NCI-H2107 treated with DMSO at 0.1 percent for 48 hours (cell line): Measurements from ENCODE around the gene RGS12.
A peak's percentile ranks its signal among the peaks of the same experiment; 100 is the strongest.

Experiments used
- DNase-seq: peaks from one replicate; lab custom pipeline; 2025; ENCODE audit not compliant: unreplicated experiment; lab: John Stamatoyannopoulos, UW

The RGS12 gene

DNA sequence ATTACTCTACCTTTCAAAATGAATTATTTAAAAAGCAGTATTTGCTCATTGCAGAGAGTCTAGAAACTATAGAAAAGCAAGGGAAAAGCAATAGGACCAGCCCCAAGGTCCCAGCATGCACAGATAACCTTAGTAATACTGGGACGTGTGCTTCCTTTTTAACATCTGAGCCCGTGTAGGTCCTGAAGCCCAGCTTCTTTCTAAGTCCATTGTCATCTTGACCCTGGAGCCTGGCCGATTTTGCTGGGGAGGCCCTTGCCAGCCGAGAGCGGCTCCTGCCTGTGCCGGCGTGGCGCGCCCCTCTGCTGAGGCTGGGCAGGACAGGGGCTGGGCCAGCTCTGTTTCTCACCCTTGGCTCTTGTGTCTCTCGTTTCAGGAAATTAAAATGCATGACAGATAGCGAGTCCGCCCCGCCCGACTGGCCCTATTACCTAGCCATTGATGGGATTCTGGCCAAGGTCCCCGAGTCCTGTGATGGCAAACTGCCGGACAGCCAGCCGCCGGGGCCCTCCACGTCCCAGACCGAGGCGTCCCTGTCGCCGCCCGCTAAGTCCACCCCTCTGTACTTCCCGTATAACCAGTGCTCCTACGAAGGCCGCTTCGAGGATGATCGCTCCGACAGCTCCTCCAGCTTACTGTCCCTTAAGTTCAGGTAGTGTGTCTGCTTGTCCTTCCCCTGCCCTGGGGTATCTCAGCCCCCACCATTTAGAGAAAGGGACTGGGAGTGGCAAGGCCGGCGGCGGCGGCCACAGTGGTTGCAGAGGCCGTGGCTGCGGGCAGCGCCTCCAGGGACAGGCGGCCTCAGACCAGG is 39.8 kb upstream of the RGS12 start:
- DNase-seq = no peak

- no peak for DNase-seq
Observed at GRCh38 chr4:3253808-3254207, 39.0 kb upstream of the RGS12 start.

DNA sequence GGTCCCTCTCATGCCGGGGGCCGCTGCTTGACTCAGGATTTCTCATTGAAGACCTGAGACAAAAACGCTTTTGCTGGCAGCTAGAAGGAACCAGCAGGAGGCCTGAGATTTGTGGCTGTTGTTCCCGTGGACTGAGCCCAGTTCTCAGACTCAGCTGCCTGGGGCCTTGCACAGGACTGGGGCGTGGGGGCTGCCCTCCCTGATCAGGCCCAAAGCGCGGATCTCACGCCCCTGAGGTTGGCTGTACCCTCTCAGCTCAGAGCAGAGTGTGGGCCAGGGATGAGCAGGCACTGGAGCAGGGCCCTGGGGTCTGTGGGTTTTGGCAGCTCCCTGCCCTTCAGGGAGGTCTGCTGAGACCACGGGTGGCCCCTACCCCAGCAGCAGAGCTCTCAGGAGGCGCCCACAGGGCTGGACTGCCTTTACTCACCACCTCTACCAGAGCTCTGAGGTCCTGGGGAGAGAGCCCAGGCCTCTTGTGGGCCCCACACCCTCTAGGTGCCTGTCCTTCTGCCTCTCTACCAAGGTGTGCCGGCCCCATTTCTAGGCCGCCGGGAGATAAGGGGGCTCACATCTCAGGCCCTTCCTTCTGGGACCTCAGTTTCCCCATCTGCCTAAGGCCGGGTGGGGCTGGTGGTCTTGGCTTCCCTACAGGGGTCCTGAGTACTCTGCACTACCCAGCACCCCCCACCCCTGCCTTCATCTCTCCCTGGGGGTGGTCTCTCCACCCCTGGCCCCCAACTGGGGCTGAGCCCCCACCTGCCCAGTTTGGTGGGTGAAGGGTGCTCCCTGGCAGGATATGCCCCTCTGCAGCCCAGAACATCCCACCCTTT is 38.3 kb upstream of the RGS12 start:
- DNase-seq = no peak

DNA sequence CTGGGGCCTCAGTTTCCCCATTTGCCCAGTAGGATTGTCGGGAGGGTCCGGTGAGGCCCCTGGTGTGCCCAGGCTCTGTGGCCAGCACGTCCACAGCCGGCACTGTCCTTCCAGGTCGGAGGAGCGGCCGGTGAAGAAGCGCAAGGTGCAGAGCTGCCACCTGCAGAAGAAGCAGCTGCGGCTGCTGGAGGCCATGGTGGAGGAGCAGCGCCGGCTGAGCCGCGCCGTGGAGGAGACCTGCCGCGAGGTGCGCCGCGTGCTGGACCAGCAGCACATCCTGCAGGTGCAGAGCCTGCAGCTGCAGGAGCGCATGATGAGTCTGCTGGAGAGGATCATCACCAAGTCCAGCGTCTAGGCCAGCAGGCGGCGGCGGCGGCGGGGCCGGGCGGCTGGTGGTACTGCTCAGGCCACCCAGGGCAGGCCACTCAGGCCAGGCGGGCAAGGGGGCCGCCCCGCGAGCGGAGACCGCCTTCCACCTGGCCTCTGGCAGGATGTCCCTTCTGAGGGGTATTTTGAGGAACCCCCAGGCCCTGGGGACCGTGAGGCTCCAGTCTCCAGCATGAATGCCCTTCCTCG is 37.1 kb upstream of the RGS12 start:
- no peak for DNase-seq

DNA sequence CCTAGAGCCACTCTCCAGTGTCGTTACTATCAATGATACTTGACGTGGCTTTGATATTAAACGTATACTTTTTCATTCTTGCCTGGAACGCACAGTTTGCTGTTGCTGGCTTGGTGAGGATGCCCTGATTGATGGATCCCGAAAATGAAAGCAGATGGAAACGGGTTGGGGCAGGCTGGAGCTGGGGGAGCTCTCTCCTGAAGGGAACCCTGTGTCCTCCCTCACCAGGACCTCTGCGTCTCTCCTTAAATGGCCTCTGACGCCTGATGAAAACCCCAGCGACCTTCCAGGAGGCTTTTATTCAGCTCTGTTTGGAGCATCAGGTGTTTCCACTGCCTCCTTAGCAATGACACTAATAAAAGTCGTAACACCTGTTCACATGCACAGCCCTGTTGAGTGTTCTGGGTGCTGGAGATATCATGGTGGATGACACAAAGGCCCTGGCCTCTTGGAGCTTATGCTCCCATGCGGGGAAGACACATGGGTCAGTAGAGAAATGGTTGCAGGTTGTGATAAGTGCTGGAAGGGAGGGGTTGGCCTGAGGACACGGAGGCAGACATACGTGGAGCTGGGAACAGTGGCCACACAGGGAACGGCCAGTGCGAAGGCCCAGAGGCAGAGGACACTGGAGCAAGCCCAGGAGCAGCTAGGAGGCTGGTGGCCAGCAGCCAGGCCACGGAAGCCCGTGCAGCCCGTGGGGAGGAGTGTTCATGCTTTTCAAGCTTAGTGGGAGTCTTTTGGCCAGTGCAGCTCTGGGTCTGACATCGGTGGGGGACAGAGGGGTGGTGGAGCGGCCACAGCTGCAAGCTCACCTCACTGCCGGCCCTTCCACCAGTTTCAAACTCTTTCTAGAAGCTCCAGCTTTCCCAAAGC is 36.4 kb upstream of the RGS12 start:
- DNase-seq = no peak

- peak; percentile 60 for DNase-seq
Observed at GRCh38 chr4:3257103-3257555, 35.7 kb upstream of the RGS12 start.

- DNase-seq = peak; percentile 30
Observed at GRCh38 chr4:3257556-3258482, 35.0 kb upstream of the RGS12 start.

- DNase-seq = no peak
Observed at GRCh38 chr4:3261411-3262207, 31.2 kb upstream of the RGS12 start.

GRCh38 chr4:3262208-3263052 is 30.4 kb upstream of the RGS12 start:
- DNase-seq = no peak

GRCh38 chr4:3263053-3263875 is 29.6 kb upstream of the RGS12 start:
- DNase-seq = no peak

- DNase-seq = no peak
Observed at GRCh38 chr4:3263876-3264193, 29.0 kb upstream of the RGS12 start.

- no peak for DNase-seq
Observed at GRCh38 chr4:3266076-3266475, 26.7 kb upstream of the RGS12 start.

DNA sequence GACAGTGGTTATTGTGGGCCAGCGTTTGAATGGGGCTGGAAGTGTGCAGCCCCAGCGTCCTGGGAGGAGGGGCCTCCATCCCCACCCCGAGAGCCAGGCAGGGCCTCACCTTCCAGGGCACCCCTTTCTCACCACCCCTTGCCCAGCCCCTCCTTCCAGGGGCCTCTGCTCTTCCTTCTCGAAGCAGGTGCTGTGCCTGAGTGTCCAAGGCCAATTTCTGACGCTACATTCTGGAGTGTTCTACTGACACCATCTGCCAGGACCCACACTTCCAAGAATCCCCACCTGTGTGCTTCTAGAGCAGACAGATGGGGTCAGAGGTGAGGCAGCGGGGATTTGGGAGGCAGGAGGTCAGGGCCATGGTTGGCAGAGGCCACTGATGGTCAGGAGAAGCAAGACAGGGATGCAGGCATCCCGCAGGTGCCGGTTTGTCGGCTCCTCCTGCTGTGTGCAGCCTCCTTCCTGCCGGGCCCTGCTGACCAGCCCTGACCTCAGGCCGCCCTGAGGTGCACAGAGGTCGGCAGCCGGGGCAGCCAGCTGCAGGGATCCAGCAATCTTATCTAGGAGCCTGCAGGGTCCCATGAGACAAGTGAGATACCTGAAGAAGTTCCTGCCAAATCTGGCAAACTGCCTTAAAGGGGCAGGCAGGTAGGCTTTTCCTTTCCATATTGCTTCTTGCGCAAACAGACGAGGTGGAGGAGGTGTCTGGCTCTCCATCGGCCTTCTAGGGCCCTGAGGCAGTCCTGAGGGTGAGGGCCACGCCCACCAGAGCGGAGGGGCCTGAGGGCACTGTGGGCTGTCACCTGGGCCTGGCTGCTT is 25.0 kb upstream of the RGS12 start:
- no peak for DNase-seq

DNA sequence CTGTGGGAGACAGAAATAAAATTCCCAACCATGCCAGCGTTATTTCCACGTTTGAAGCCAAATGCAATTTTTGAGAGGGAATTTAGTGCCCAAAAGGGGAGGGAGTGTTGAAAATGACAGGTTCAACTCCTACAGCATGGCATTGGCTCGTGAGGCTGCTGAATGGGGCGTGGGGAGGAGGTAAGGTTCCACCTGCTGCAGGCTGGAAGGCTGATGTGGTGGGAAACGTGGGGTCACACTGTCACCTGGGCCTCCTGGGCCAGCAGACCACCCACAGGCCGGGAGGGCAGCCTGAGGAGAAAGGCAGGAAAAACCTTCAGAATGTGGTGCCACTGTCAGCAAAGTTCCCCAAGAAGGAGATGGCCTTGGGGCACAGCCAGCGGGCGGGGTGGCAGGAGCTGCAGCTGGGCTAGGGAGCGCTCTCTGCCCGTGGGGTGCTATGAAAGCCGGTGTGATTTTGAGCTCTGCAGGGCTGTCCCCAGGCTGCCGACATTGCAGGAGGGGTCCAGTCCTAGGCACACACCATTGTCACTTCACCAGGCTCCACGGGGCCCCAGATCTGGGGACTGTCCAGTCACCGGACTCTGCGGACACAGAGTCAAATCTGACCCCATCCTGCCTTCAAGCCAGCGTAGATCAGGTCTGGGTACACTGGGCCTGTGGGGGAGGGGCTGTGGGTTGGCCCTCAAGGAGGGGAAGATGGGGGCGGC is 24.3 kb upstream of the RGS12 start:
- DNase-seq = no peak

GRCh38 chr4:3269105-3269927 is 23.5 kb upstream of the RGS12 start:
- DNase-seq = no peak
